OCI-LY3 (cell line): ENCODE data around the gene VWC2L.

ENCODE experiments used
- H2AFZ ChIP-seq: fragments of 200-600, 300-600 bp; shearing (Covaris generic); 2 replicates; pipeline ENCODE4 v1.6.0; 2014; ENCODE audit warnings: antibody characterized with exemption, low read depth, low read length
- H3K27ac ChIP-seq: fragments of 200-600, 300-600 bp; sonication (generic); 2 replicates; pipeline ENCODE4 v1.5.1; 2014; ENCODE audit warnings: mild to moderate bottlenecking, low read length, moderate library complexity, mixed read lengths
- H3K27me3 ChIP-seq: fragments of 200-600, 300-600 bp; sonication (generic); 2 replicates; pipeline ENCODE4 v1.6.1; 2014; ENCODE audit warnings: low read depth, low read length, mixed read lengths
- H3K36me3 ChIP-seq: fragments of 200-600, 300-600 bp; sonication (generic); replicated peaks from 2 replicates; pipeline ENCODE3; 2014; ENCODE audit warnings: low read depth, low read length, mixed read lengths
- H3K4me1 ChIP-seq: fragments of 300-600, 200-600 bp; sonication (generic); 2 replicates; pipeline ENCODE4 v1.6.1; 2014; ENCODE audit warnings: low read length, mixed read lengths
- H3K4me2 ChIP-seq: fragments of 200-600, 300-600 bp; sonication (generic); 2 replicates; pipeline ENCODE4 v1.6.1; 2014; ENCODE audit warnings: low read length, mixed read lengths
- H3K4me3 ChIP-seq: fragments of 300-600, 200-600 bp; sonication (generic); 2 replicates; pipeline ENCODE4 v1.5.1; 2014; ENCODE audit warnings: antibody characterized with exemption, mild to moderate bottlenecking, low read length, moderate library complexity
- H3K79me2 ChIP-seq: fragments of 300-600, 200-600 bp; shearing (Covaris generic); 2 replicates; pipeline ENCODE4 v1.6.1; 2014; ENCODE audit warnings: mild to moderate bottlenecking, low read length, mixed read lengths
- H3K9ac ChIP-seq: fragments of 300-600, 200-600 bp; shearing (Covaris generic); 2 replicates; pipeline ENCODE4 v1.6.0; 2014; ENCODE audit warnings: mild to moderate bottlenecking, low read length, moderate library complexity
- H3K9me3 ChIP-seq: fragments of 200-600, 300-600 bp; shearing (Covaris generic); 2 replicates; pipeline ENCODE4 v1.6.1; 2014; ENCODE audit warnings: low read length, mixed read lengths; ENCODE audit not compliant: insufficient read depth
- H4K20me1 ChIP-seq: fragments of 200-600, 300-600 bp; sonication (generic); 2 replicates; pipeline ENCODE4 v1.6.1; 2016; ENCODE audit warnings: low read length, mixed read lengths; ENCODE audit not compliant: insufficient read depth
- CTCF ChIP-seq: fragments of 200-600, 300-600 bp; sonication (generic); IDR thresholded peaks from 2 replicates; pipeline ENCODE4 v1.5.1; 2014; ENCODE audit warnings: antibody characterized with exemption, low read length, low read depth
- EZH2phosphoT487 ChIP-seq: fragments of 200-600 bp; shearing (Covaris generic); IDR thresholded peaks from 2 replicates; pipeline ENCODE4 v1.6.1; 2018; ENCODE audit warnings: antibody characterized with exemption, mixed run types, low read depth

Gene VWC2L

GRCh38 chr2:214578442-214578841 is 167.6 kb downstream of the VWC2L start:
- no peaks in the 10 kb centered on the region for H3K36me3 ChIP-seq
- H3K4me3 ChIP-seq = no peak overlapping the region
- H4K20me1 ChIP-seq = no peaks in the 10 kb centered on the region
- H3K9me3 ChIP-seq = no peaks in the 10 kb centered on the region
- H3K27me3 ChIP-seq = no peaks in the 10 kb centered on the region
- no peak for TF ChIP-seq CTCF
- no peak for TF ChIP-seq EZH2phosphoT487
- H2AFZ ChIP-seq = no peak overlapping the region
- H3K9ac ChIP-seq = no peak overlapping the region
- H3K79me2 ChIP-seq = no peaks in the 10 kb centered on the region
- no peak overlapping the region for H3K27ac ChIP-seq
- no peak overlapping the region for H3K4me2 ChIP-seq
- no peaks in the 10 kb centered on the region for H3K4me1 ChIP-seq

- Histone ChIP-seq H3K4me2 (no peak overlapping the region), H3K27me3 (no peaks in the 10 kb centered on the region), H3K36me3 (no peaks in the 10 kb centered on the region), H3K9ac (no peak overlapping the region), H3K27ac (no peak overlapping the region), H3K4me3 (no peak overlapping the region), H4K20me1 (no peaks in the 10 kb centered on the region), H3K79me2 (no peaks in the 10 kb centered on the region), H3K4me1 (no peaks in the 10 kb centered on the region), H2AFZ (no peak overlapping the region), H3K9me3 (no peaks in the 10 kb centered on the region)
- TF ChIP-seq CTCF (no peak), EZH2phosphoT487 (no peak)
Measured at GRCh38 chr2:214579035-214579434, 168.2 kb downstream of the VWC2L start.

DNA sequence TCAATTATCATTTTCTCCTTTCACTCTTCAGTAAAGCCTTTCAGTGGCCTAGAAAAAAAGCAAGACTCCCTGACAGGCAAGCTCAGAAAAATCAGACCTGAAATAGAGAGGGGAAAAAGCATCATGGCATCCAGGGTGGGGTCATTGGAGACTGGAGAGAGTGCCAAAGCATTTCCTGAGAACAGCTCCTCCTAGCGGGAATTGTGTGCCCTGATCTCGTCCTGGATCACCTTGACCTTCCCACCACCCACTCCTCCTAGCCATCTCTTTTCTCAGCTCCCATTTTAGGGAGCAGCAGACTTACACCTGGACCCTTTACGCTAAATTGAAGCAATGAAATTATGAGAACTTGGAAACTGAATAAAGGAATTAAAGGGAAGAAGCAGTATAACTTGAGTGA is 176.6 kb downstream of the VWC2L start:
- H2AFZ ChIP-seq = no peak overlapping the region

GRCh38 chr2:214591366-214591765 is 180.5 kb downstream of the VWC2L start:
- H3K36me3 ChIP-seq = no peaks in the 10 kb centered on the region
- peak; percentile 38 for TF ChIP-seq CTCF
- no peak for TF ChIP-seq EZH2phosphoT487

More for the DNA sequence above, 176.6 kb downstream of the VWC2L start:
- no peak overlapping the region for H3K9ac ChIP-seq
- TF ChIP-seq EZH2phosphoT487 (no peak), CTCF (peak; percentile 48)
- H3K4me1 ChIP-seq = no peaks in the 10 kb centered on the region
- H3K27me3 ChIP-seq = no peaks in the 10 kb centered on the region
- no peak overlapping the region for H3K4me2 ChIP-seq
- no peaks in the 10 kb centered on the region for H3K9me3 ChIP-seq
- no peak overlapping the region for H3K4me3 ChIP-seq
- H3K27ac ChIP-seq = no peak overlapping the region
- H3K79me2 ChIP-seq = no peaks in the 10 kb centered on the region
- no peaks in the 10 kb centered on the region for H4K20me1 ChIP-seq
- no peaks in the 10 kb centered on the region for H3K36me3 ChIP-seq

More at GRCh38 chr2:214591366-214591765, 180.5 kb downstream of the VWC2L start:
- Histone ChIP-seq H3K27me3 (no peaks in the 10 kb centered on the region), H3K27ac (no peak overlapping the region), H2AFZ (no peak overlapping the region), H3K9ac (no peak overlapping the region), H3K4me1 (no peaks in the 10 kb centered on the region), H3K4me3 (no peak overlapping the region), H4K20me1 (no peaks in the 10 kb centered on the region), H3K4me2 (no peak overlapping the region), H3K9me3 (no peaks in the 10 kb centered on the region), H3K79me2 (no peaks in the 10 kb centered on the region)
